Pancreas (tissue), 10 donors: ENCODE measurements around the gene ZDHHC14. TPM values are rescaled to one million over a fixed set of nuclear protein-coding genes. Genes with fewer than 3 reads are reported as not detected.
A peak's percentile ranks its signal among the peaks of the same experiment; 100 is the strongest.

ENCODE experiments used
- ATAC-seq, 4 donors: fragments of 200-7000 bp; cut with Tn5 transposase; one replicate each; pipeline versions ENCODE4 v1.8.0 to v1.9.1; 2020; ENCODE audit warnings: mild to moderate bottlenecking in 4 of 4, moderate library complexity in 4 of 4
- DNase-seq, 6 donors: peaks; one replicate each; pipeline ENCODE4 v3.0.0-alpha.2; 2020
- FAIRE-seq: peaks from 2 replicates; lab custom pipeline; 2012; peaks lifted over from hg19 to GRCh38; lab: Jason Lieb, UNC
- H3K27ac ChIP-seq, 4 donors: fragments of 200-600 bp; sonication (generic); 1 replicate in 3 of 4; 2 replicates in 1 of 4; pipeline versions ENCODE4 v1.5.0 to v1.8.0; 2020
- H3K27me3 ChIP-seq, 4 donors: fragments of 200-600 bp; one replicate each; pipeline ENCODE4 v1.8.0; 2021
- H3K36me3 ChIP-seq, 3 donors: fragments of 200-600 bp; sonication (generic) in 1 of 3; one replicate each; pipeline versions ENCODE4 v1.5.0 to v1.8.0; 2020 to 2021
- H3K4me1 ChIP-seq, 3 donors: fragments of 200-600 bp; one replicate each; pipeline ENCODE4 v1.8.0; 2021
- H3K4me3 ChIP-seq, 4 donors: fragments of 200-600 bp; sonication (generic) in 2 of 4; one replicate each; pipeline versions ENCODE4 v1.5.0 to v1.8.0; 2020 to 2021
- H3K9me3 ChIP-seq, 4 donors: fragments of 200-600 bp; one replicate each; pipeline ENCODE4 v1.8.0; 2021
- CTCF ChIP-seq, 4 donors: fragments of 200-600 bp; sonication (generic) in 3 of 4; IDR thresholded peaks; one replicate each; pipeline versions ENCODE4 v1.5.0 to v1.8.0; 2021; ENCODE audit warnings: antibody characterized with exemption in 4 of 4
- WGBS, 2 donors: extraction: QIAGEN DNeasy Blood & Tissue Kit; methylation state at CpG; one replicate each; pipeline ENCODE4 v1.1.7; 2013; 5-methylcytosine and 5-hydroxymethylcytosine counted together
- intact Hi-C, 3 donors: fragments of 100-400 bp; cut with DNase I; formaldehyde crosslinking; loops; one replicate each; pipeline versions ENCODE4 v1.11.1 to v1.14.2; 2022
- polyA plus RNA-seq, 2 donors: library from polyadenylated mRNA; stranded (reverse); fragments of 200-250 nt; gene quantifications; one replicate each; pipeline ENCODE4 v1.2.3, GENCODE V29; 2013
- total RNA-seq, 6 donors: library from RNA; stranded (reverse); fragmentation: NEBNext Ultra II Directional in 4 of 6; extraction: Animal tissue kit (Norgen Biotek cat#: 25700) in 4 of 6; gene quantifications; one replicate each; pipeline versions ENCODE4 v1.2.1 to v1.2.4, GENCODE V29; 2021 to 2023
- donor health status: healthy with polysubstance abuse.
- donor health status: DM: no; HTN: no; CAD: no; lungs with moderate emphysema.
- donor health status: DM: no; HTN: no; CAD: no.
- donor health status: control.
- donor health status: control.
- donor health status: Bipolar disorder and iron deficiency.
- donor health status: DM: yes; HTN: yes; CAD: no.
- donor health status: DM: no; HTN: no; CAD: no.
- donor health status: DM: no; HTN: no; CAD: no.
- donor health status: DM: yes; HTN: yes; CAD: no.

The ZDHHC14 gene
- total and polyA plus RNA-seq, 8 donors = 3.1 to 9.9 (median 4.5) TPM

GRCh38 chr6:157536223-157536545 is 155.2 kb downstream of the ZDHHC14 start:
- no peaks in the 10 kb centered on the region for H3K36me3 ChIP-seq
- DNase-seq = no peak
- no peak overlapping the region for H3K4me3 ChIP-seq
- 41 to 42% methylated on average over 2 of the region's 2 CpGs for WGBS, 2 donors
- H3K9me3 ChIP-seq = no peaks in the 10 kb centered on the region
- ATAC-seq = peak in 1 of 4 donors; percentile 74
- intact Hi-C loops = no loop called here
- peaks cover 0 to 9% (median 4%) of the 10 kb centered on the region in 3 donors for H3K4me1 ChIP-seq
- H3K27me3 ChIP-seq = no peaks in the 10 kb centered on the region
- no peak for FAIRE-seq
- H3K27ac ChIP-seq = peak overlapping the region in 2 of 4 donors; percentile 57
- no peak for TF ChIP-seq CTCF (IDR thresholded peaks at IDR 0.05)

GRCh38 chr6:157537556-157537955 is 156.6 kb downstream of the ZDHHC14 start:
- TF ChIP-seq CTCF (IDR thresholded peaks at IDR 0.05) = no peak
- no peak for FAIRE-seq
- no peak for ATAC-seq
- DNase-seq = no peak
- no peaks in the 10 kb centered on the region for H3K9me3 ChIP-seq
- no peaks in the 10 kb centered on the region for H3K27me3 ChIP-seq
- 95 to 98% methylated on average over 2 of the region's 2 CpGs for WGBS, 2 donors
- intact Hi-C loops = no loop called here
- H3K4me3 ChIP-seq = no peak overlapping the region
- H3K36me3 ChIP-seq = no peaks in the 10 kb centered on the region
- H3K4me1 ChIP-seq = peaks cover 0 to 9% (median 4%) of the 10 kb centered on the region in 3 donors
- H3K27ac ChIP-seq = no peak overlapping the region

- Histone ChIP-seq H3K4me1 (peaks cover 0 to 9% (median 4%) of the 10 kb centered on the region in 3 donors), H3K9me3 (no peaks in the 10 kb centered on the region), H3K27me3 (no peaks in the 10 kb centered on the region), H3K36me3 (no peaks in the 10 kb centered on the region), H3K27ac (no peak overlapping the region), H3K4me3 (no peak overlapping the region)
- WGBS, 2 donors = 79 to 94% methylated on average over 5 of the region's 5 CpGs
- intact Hi-C loops = no loop called here
- ATAC-seq (no peak), FAIRE-seq (no peak), DNase-seq (no peak)
- no peak for TF ChIP-seq CTCF (IDR thresholded peaks at IDR 0.05)
Measured at GRCh38 chr6:157538168-157538567, 157.2 kb downstream of the ZDHHC14 start.

GRCh38 chr6:157538698-157539097 is 157.7 kb downstream of the ZDHHC14 start:
- FAIRE-seq (no peak), ATAC-seq (no peak), DNase-seq (no peak)
- Histone ChIP-seq H3K4me3 (no peak overlapping the region), H3K36me3 (no peaks in the 10 kb centered on the region), H3K27me3 (no peaks in the 10 kb centered on the region), H3K27ac (no peak overlapping the region), H3K9me3 (no peaks in the 10 kb centered on the region), H3K4me1 (peaks cover 0 to 9% (median 4%) of the 10 kb centered on the region in 3 donors)
- TF ChIP-seq CTCF (IDR thresholded peaks at IDR 0.05) = no peak
- intact Hi-C loops = no loop called here
- WGBS, 2 donors = 93 to 97% methylated on average over 13 of the region's 13 CpGs

GRCh38 chr6:157539421-157539822 is 158.4 kb downstream of the ZDHHC14 start:
- DNase-seq (no peak), FAIRE-seq (no peak), ATAC-seq (no peak)
- Histone ChIP-seq H3K36me3 (no peaks in the 10 kb centered on the region), H3K27ac (no peak overlapping the region), H3K9me3 (no peaks in the 10 kb centered on the region), H3K4me1 (peaks cover 0 to 9% (median 4%) of the 10 kb centered on the region in 3 donors), H3K27me3 (no peaks in the 10 kb centered on the region), H3K4me3 (no peak overlapping the region)
- intact Hi-C loops = no loop called here
- 82 to 87% methylated on average over 10 of the region's 10 CpGs for WGBS, 2 donors
- no peak for TF ChIP-seq CTCF (IDR thresholded peaks at IDR 0.05)
